Tibial nerve (tissue), 3 donors: ENCODE measurements around the gene MAX.

Source experiments
- EP300 ChIP-seq, 2 donors: sonication (generic); formaldehyde crosslinking; IDR thresholded peaks; one replicate each; pipeline ENCODE4 v1.6.1; 2017; ENCODE audit warnings: antibody characterized with exemption in 2 of 2, mild to moderate bottlenecking in 1 of 2
- POLR2A ChIP-seq, 2 donors: fragments of 450-650 bp; IDR thresholded peaks; one replicate each; pipeline ENCODE4 v1.6.1; 2017; ENCODE audit warnings: antibody characterized with exemption in 2 of 2, mild to moderate bottlenecking in 2 of 2, moderate library complexity in 2 of 2

GRCh38 chr14:65053466-65053865 lies 48.9 kb downstream of the MAX start:
- TF ChIP-seq POLR2A (IDR thresholded peaks at IDR 0.05) (no peak), EP300 (IDR thresholded peaks at IDR 0.05) (no peak)
